Activated CD4-positive, alpha-beta T cell treated with anti-CD3 and anti-CD28 coated beads, Interleukin-10, Interleukin-2, amounts not matched to agents 100 ng/mL and 50 ng/mL, durations not matched to agents 16 hours and 8 hours (primary cell): ENCODE measurements around the gene ABCG2.
"Not testable (repeated sequence)": the region's sequence is repeated elsewhere in the genome, so short reads cannot be mapped to it uniquely, and the experiment has no call there.

ENCODE experiments used
- DNase-seq: peaks from one replicate; pipeline ENCODE4 v3.0.0-alpha.2; 2020

The ABCG2 gene

DNA sequence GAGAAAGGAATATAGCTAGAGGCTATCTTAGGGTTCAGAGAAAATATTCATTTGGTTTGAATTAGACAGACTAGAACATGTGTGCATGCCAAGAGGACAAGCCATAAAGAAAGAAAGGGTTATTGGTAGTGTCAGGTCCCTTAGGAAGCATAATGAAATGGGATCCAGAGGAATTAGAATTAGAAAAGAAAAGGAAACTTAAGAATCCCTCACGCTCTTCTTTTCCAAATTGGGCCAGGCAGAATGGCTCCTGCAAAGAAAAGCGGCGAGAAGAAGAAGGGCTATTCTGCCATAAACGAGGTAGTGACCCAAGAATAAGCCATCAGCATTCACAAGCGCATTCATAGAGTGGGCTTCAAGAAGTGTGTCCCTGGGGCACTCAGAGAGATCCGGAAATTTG lies 4.9 kb upstream of the ABCG2 start:
- no peak for DNase-seq

GRCh38 chr4:88162626-88163025 lies 4.2 kb upstream of the ABCG2 start:
- no peak for DNase-seq

DNA sequence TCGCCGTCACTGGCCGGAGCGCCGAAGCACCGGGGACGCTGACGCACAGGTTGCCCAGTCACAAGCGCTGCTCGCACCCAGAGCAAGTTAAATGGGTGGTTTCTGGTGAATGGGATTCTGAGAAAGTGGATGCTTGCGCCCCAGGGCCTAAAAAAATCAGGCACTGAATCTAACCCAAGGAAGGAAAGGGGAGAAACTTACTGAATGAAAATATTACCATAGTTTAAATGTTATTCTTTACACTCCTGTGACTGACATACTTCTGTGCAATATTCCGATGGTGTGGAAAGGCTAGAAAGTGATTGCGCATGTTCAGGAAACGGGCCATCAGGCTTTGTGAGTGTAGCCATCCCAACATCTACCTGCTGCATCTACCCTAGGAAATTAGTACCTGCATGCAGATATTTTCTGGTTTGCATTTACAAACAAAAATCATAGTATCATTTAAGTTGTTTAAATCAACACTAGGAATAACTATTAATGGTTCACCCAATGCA lies 838 bp upstream of the ABCG2 start:
- no peak for DNase-seq

GRCh38 chr4:88158038-88158488 lies 376 bp downstream of the ABCG2 start:
- DNase-seq, result no peak

- DNase-seq, result not testable (repeated sequence)
Observed at GRCh38 chr4:88152331-88152730, 6.1 kb downstream of the ABCG2 start.

- no peak for DNase-seq
Observed at GRCh38 chr4:88148560-88148959, 9.9 kb downstream of the ABCG2 start.

- DNase-seq, result no peak
Observed at GRCh38 chr4:88147799-88148217, 10.6 kb downstream of the ABCG2 start.

DNA sequence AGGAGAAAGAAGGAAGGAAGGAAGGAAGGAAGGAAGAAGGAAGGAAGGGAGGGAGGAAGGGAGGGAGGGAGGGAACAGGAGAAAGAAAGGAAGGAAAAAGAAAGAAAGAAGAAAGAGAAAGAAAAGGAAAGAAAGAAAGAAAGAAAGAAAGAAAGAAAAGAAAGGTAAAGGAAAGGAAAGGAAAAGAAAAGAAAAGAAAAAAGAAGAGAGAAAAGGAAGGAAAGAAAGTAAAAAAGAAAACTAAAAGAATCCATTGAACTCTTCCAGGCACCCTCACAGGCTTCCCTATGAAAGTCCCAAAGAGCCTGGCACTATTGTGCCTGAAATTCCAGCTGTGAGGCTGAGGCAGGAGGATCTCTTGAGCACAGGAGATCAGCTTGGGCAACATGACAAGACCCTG lies 11.5 kb downstream of the ABCG2 start:
- DNase-seq, result no peak

DNA sequence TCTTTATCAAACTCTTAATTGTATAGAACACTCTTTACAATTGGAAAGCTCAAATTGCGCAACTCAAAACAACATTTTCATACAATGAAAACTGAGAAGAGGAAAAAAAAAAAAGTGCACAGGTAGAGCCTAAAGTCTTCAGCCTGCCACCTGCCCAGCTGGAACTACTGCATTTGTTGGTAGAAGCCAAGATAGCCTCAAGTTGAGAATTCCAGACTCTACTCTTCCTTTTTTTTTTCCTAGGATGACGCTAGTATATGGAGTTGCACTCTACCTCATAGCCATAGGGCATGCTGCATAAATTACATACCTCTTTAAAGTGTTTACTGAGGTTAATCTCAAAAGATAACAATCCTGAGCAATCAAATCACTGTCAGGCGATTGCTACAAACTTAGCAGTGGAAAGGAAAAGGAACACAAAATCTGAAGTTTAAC lies 13.6 kb downstream of the ABCG2 start:
- DNase-seq, result no peak

GRCh38 chr4:88144048-88144447 lies 14.4 kb downstream of the ABCG2 start:
- DNase-seq, result no peak

- no peak for DNase-seq
Observed at GRCh38 chr4:88143504-88143903, 14.9 kb downstream of the ABCG2 start.

GRCh38 chr4:88138561-88138960 lies 19.9 kb downstream of the ABCG2 start:
- no peak for DNase-seq

DNA sequence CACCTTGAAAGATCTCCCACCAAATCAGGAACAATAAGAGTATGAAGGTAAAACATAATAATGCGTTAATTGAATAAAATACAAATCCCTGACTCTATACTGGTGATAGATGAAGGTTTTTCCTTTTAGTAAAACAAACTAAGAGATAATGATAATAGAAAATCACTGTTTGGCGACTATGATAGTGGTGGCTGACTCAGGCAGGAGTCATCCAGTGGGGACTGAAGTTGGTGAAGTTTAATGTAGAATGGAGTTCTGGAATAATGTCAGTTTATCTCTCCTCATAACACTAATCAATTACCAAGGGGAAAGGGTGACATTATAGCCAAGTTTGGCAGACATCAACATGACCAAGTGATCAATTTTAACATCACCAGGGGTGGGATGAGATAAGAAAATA lies 21.3 kb downstream of the ABCG2 start:
- DNase-seq, result no peak

DNA sequence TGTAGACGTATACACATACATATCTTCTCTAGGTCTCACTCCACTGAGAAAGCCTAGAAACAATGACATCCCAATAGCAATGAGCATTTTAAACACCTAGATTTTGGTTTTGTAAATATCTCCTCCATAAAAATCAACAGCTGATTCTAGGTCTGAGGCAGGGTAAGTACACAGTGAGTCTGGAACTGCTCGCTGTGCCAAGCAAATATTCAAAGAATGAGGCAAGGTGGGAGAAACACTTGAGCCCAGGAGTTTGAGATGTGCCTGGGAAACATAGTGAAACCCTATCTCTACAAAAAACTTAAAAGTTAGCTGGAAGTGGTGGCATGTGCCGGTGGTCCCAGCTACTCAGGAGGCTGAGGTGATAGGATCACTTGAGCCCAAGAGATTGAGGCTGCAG lies 22.2 kb downstream of the ABCG2 start:
- DNase-seq, result no peak

GRCh38 chr4:88135356-88135663 lies 23.1 kb downstream of the ABCG2 start:
- DNase-seq, result no peak

GRCh38 chr4:88134536-88135355 lies 23.7 kb downstream of the ABCG2 start:
- DNase-seq, result no peak

- no peak for DNase-seq
Observed at GRCh38 chr4:88134111-88134510, 24.3 kb downstream of the ABCG2 start.

- DNase-seq, result no peak
Observed at GRCh38 chr4:88130544-88131305, 27.7 kb downstream of the ABCG2 start.

GRCh38 chr4:88130003-88130402 lies 28.4 kb downstream of the ABCG2 start:
- no peak for DNase-seq

GRCh38 chr4:88122260-88122659 lies 36.2 kb downstream of the ABCG2 start:
- DNase-seq, result not testable (repeated sequence)

DNA sequence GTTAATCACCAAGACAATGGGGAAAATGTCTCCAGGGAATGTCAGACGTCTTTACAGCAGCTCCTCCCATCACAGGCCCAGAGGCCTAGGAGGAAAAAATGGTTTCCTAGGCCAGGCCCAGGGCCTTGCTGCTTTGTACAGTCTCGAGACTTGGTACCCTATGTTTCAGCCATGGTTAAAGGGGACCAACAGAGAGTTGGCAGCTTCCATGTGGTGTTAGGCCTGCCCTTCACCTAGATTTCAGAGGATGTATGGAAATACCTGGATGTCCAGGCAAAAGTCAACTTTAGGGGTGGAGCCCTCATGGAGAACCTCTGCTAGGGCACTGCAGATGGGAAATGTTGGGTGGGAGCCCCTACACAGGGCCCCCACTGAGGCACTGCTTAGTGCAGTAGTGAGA lies 38.5 kb downstream of the ABCG2 start:
- no peak for DNase-seq

GRCh38 chr4:88115587-88115986 lies 42.9 kb downstream of the ABCG2 start:
- no peak for DNase-seq

DNA sequence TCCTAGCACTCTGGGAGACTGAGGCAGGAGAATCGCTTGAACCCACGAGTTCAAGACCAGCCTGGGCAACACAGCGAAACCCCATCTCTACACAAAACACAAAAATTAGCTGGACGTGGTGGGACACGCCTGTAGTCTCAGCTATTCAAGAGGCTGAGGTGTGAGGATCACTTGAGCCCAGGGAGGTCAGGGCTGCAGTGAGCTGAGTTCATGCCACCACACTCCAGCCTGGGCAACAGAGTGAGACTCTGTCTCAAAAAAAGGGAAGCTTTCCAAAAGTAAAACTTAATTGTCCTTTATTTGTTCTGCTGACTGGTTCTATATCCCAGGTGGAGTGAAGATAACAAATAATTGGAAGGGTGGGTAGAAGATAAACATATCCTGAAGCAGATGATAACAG lies 45.6 kb downstream of the ABCG2 start:
- no peak for DNase-seq

DNA sequence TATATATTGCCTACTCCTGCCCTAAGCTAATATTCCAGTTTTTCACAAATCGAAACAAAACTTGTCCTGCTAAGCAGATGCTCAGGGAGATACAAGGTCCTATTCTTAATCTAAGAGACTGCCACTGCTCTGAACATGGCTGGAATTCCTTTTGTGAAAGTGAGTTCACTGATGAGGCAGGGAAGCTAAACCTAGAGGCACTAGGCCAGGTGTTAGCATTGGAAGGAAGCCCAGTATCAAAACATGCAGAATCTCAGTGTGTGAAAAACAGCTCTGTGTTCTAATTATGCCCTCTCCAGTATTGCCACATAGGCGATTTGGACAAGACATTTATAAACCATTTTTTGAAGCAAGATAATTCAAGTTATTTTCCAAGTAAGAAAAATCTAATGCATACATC lies 47.6 kb downstream of the ABCG2 start:
- DNase-seq, result no peak
